Endothelial cell of umbilical vein (primary cell): ENCODE results near the gene TCF25.

Experiments
- EZH2 ChIP-seq: IDR thresholded peaks from 2 replicates; pipeline ENCODE4 v1.6.1; 2012; ENCODE audit warnings: borderline replicate concordance, low read depth, mild to moderate bottlenecking, moderate library complexity, low read length, inconsistent platforms; ENCODE audit not compliant: severe bottlenecking
- GATA2 ChIP-seq: IDR thresholded peaks from 2 replicates; pipeline ENCODE4 v1.7.0; 2011; ENCODE audit warnings: low read depth, mild to moderate bottlenecking, moderate library complexity, mixed read lengths, low read length; ENCODE audit not compliant: insufficient read length, insufficient read depth
- JUN ChIP-seq: IDR thresholded peaks from 2 replicates; pipeline ENCODE4 v1.6.1; 2011; ENCODE audit warnings: borderline replicate concordance, low read depth; ENCODE audit not compliant: insufficient read length, insufficient read depth
- MYC ChIP-seq: IDR thresholded peaks from one replicate; pipeline ENCODE4 v1.6.1; 2011; ENCODE audit warnings: mild to moderate bottlenecking, low read depth, low read length
- POLR2A ChIP-seq: IDR thresholded peaks from 2 replicates; pipeline ENCODE4 v1.6.1; 2012; ENCODE audit warnings: low read depth, mild to moderate bottlenecking, control low read depth, low read length
- POLR2AphosphoS5 ChIP-seq: IDR thresholded peaks from 2 replicates; pipeline ENCODE4 v1.6.1; 2012; ENCODE audit warnings: low read depth, mild to moderate bottlenecking, control low read depth, low read length, moderate library complexity; ENCODE audit not compliant: insufficient read depth
- TF ChIP-seq, protein P1 (sequence below), 2 donors: IDR thresholded peaks; 1 replicate in 1 of 2; 2 replicates in 1 of 2; pipeline ENCODE4 v1.5.1; 2011; ENCODE audit warnings: low read length in 2 of 2, mild to moderate bottlenecking in 2 of 2, moderate library complexity in 2 of 2, control low read depth in 1 of 2, inconsistent platforms in 1 of 2, low read depth in 1 of 2; ENCODE audit not compliant: insufficient read depth in 1 of 2; ENCODE audit errors: extremely low read depth in 1 of 2

DNA sequence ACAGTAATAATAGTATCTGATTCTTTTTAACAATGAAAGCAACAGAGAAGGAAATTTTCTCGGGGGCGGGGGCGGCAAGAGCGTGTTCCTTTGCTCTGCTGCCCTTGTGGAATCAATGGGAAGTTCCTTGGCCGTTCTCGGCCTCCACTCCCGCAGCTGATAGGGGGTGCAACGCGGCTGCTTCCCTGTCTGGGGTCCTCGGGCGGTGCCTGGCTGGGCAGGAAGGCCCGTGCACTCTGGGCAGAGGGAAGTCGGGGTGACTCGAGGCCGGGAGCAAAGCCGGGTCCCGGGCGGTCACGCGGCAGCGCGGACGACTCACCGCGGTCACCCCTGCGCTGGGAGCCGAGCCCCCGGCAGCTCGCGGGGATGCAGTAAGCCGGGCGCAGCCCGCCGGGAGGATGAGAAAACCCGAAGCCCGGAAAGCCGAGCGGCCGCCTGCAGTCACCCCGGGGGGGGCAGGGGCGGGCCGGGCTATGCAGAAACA is 52.2 kb downstream of the TCF25 start:
- TF ChIP-seq, protein P1, sequence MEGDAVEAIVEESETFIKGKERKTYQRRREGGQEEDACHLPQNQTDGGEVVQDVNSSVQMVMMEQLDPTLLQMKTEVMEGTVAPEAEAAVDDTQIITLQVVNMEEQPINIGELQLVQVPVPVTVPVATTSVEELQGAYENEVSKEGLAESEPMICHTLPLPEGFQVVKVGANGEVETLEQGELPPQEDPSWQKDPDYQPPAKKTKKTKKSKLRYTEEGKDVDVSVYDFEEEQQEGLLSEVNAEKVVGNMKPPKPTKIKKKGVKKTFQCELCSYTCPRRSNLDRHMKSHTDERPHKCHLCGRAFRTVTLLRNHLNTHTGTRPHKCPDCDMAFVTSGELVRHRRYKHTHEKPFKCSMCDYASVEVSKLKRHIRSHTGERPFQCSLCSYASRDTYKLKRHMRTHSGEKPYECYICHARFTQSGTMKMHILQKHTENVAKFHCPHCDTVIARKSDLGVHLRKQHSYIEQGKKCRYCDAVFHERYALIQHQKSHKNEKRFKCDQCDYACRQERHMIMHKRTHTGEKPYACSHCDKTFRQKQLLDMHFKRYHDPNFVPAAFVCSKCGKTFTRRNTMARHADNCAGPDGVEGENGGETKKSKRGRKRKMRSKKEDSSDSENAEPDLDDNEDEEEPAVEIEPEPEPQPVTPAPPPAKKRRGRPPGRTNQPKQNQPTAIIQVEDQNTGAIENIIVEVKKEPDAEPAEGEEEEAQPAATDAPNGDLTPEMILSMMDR (IDR thresholded peaks at IDR 0.05; ENCODE audit: extremely low read depth in 1 of 2, insufficient read depth in 1 of 2, low read depth in 1 of 2, low read length in 2 of 2): peak in 1 of 2 donors; percentile 11
- no peak for TF ChIP-seq POLR2A
- TF ChIP-seq EZH2: no peak
- no peak for TF ChIP-seq GATA2
- no peak for TF ChIP-seq POLR2AphosphoS5
- no peak for TF ChIP-seq JUN
- TF ChIP-seq MYC: no peak
